ENCODE measurements around the gene CDK1. TPM values are rescaled to one million over a fixed set of nuclear protein-coding genes. Genes with fewer than 3 reads are reported as not detected.

The CDK1 gene
- polyA plus RNA-seq (2012; ENCODE audit: low read depth, missing spikeins) = 54.0 TPM

- TF ChIP-seq PAX5 (IDR thresholded peaks at IDR 0.05; ENCODE audit: insufficient read depth, low read length, severe bottlenecking) (no peak), POU2F2 (IDR thresholded peaks at IDR 0.05; ENCODE audit: low read depth, low read length) (peak; percentile 41; the same call in 1 of the 2 replicates), POLR2A (IDR thresholded peaks at IDR 0.05; ENCODE audit: low read depth, low read length) (peak; percentile 74), TAF1 (IDR thresholded peaks at IDR 0.05; ENCODE audit: low read depth, low read length) (0 out of 2 replicates have a peak, but pooled peaks have one; percentile 36), SPI1 (IDR thresholded peaks at IDR 0.05; ENCODE audit: low read depth, low read length) (peak; percentile 52), POLR2AphosphoS5 (IDR thresholded peaks at IDR 0.05; ENCODE audit: low read depth, low read length) (peak; percentile 55; the same call in 1 of the 2 replicates)
- DNase-seq (ENCODE audit: insufficient read length, low spot score) = peak; percentile 82
- peak; percentile 83 for FAIRE-seq
These were observed at the start of gene CDK1 for GRCh38 chr10:60778214-60778970. Gene CDK1, plus strand, starts transcription at chr10:60778478. Its CDS starts 1,688 bp downstream, at chr10:60780166.

GRCh38 chr10:60729106-60729505 is 49.2 kb upstream of the CDK1 start:
- TF ChIP-seq PAX5 (IDR thresholded peaks at IDR 0.05; ENCODE audit: insufficient read depth, low read length, severe bottlenecking) (no peak), POU2F2 (IDR thresholded peaks at IDR 0.05; ENCODE audit: low read depth, low read length) (no peak), POLR2AphosphoS5 (IDR thresholded peaks at IDR 0.05; ENCODE audit: low read depth, low read length) (no peak), TAF1 (IDR thresholded peaks at IDR 0.05; ENCODE audit: low read depth, low read length) (no peak), POLR2A (IDR thresholded peaks at IDR 0.05; ENCODE audit: low read depth, low read length) (no peak), SPI1 (IDR thresholded peaks at IDR 0.05; ENCODE audit: low read depth, low read length) (no peak)
- FAIRE-seq (no peak), DNase-seq (ENCODE audit: insufficient read length, low spot score) (no peak)

DNA sequence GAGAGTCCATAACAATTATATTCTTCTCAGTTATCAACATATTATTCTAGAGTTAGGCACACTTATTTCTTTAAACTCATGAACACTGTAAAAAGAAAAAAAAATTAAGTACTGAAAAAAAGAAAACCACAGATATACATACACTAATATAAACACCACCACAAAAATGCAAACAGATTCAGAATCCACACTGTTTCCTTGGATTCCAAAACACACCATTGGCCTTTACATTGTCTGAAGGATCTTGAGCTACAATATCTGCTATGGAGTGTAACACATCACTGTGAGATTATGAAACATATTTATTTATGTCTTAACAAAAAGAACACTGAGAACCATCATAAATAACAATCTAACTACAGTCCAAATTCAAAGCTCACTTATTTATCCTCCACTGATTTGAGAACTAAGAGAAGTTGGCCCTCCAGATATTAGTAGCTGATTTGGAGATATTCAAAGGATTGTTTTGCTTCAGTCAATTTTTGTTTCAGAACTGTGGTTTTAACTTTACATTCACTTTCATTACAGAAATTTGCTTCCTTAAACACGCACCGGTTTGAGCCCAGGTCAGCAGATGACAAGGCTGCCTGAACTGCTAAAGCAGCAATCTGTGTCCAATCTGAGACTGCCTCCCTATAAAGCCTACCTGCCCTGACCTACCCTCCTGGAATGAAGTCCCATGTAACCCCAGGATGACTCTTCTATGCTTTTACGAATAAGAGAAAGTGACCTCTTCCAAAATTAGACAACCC is 47.0 kb upstream of the CDK1 start:
- FAIRE-seq (peak; percentile 85), DNase-seq (ENCODE audit: insufficient read length, low spot score) (peak; percentile 30)
- TF ChIP-seq POLR2A (IDR thresholded peaks at IDR 0.05; ENCODE audit: low read depth, low read length) (no peak), POU2F2 (IDR thresholded peaks at IDR 0.05; ENCODE audit: low read depth, low read length) (no peak), POLR2AphosphoS5 (IDR thresholded peaks at IDR 0.05; ENCODE audit: low read depth, low read length) (no peak), SPI1 (IDR thresholded peaks at IDR 0.05; ENCODE audit: low read depth, low read length) (no peak), PAX5 (IDR thresholded peaks at IDR 0.05; ENCODE audit: insufficient read depth, low read length, severe bottlenecking) (no peak), TAF1 (IDR thresholded peaks at IDR 0.05; ENCODE audit: low read depth, low read length) (no peak)

DNA sequence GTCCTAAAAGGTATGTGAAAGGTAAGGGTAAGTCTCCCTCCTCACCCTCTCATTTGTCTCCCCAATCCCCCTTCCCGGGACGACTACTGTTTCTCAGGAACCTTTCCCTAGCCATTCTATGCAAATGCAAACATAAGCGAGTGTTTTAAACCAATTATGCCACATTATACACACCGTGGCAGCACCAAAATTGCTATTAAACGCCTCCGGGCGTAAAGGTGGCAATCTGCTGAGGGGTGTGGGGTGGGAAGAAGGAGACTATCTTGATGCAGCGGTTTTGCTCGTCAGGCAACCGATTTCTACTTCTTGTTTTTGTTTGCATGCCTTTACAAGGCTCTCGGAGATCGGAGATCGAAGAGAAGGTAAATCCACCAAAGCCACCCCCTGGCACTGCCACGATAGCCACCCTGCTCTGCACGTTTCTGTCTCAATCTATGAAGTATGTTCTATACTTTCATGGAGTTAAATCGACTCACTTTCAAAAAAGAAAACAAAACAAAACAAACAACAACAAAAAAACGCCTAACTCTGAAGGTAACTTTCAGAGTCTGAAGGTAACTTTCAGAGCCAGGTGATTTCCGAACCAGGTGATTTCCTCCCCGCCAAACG is 46.0 kb upstream of the CDK1 start:
- DNase-seq (ENCODE audit: insufficient read length, low spot score) (no peak), FAIRE-seq (peak; percentile 66)
- no peak for TF ChIP-seq POLR2AphosphoS5 (IDR thresholded peaks at IDR 0.05; ENCODE audit: low read depth, low read length)

DNA sequence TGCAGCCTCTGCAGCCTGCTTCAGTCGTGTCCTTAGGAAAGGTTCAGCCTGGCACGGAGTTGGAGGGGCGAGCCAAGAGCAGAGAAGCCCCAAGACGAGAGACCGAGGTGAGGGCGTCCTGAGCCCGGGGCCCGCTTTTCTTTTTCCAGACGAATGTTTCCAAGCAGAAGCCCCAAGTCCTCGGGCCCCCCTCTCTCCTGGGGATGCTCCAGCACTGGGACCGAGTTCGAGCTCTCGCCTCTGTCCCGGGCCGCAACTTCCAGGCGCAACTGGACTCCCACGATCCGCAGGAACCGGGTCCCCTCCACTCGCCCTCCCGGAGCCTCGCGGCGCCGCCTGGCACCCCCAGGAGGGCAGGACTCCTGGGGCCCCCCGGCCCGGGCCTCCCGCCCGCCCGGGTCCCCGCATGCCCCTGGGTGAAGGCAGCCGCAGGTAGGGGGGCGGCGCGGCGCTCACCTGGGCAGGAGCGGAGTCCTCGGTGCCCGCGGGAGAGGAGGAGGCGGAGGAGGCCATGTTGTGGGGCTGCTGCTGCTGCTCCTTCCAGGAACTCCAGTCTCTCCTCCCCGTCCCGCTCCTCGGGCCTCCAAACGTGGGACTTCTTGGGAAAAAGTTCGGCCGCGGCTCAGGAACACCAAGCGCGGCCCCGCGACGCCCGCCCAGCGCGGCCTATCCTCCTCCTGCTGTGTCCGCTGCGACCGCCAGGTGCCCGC is 45.3 kb upstream of the CDK1 start:
- no peak for DNase-seq (ENCODE audit: insufficient read length, low spot score)
- no peak for TF ChIP-seq SPI1 (IDR thresholded peaks at IDR 0.05; ENCODE audit: low read depth, low read length)
- TF ChIP-seq POU2F2 (IDR thresholded peaks at IDR 0.05; ENCODE audit: low read depth, low read length) = no peak
- TF ChIP-seq TAF1 (IDR thresholded peaks at IDR 0.05; ENCODE audit: low read depth, low read length) = no peak
- TF ChIP-seq POLR2AphosphoS5 (IDR thresholded peaks at IDR 0.05; ENCODE audit: low read depth, low read length) = no peak
- no peak for TF ChIP-seq PAX5 (IDR thresholded peaks at IDR 0.05; ENCODE audit: insufficient read depth, low read length, severe bottlenecking)
- TF ChIP-seq POLR2A (IDR thresholded peaks at IDR 0.05; ENCODE audit: low read depth, low read length) = no peak
- no peak for FAIRE-seq

DNA sequence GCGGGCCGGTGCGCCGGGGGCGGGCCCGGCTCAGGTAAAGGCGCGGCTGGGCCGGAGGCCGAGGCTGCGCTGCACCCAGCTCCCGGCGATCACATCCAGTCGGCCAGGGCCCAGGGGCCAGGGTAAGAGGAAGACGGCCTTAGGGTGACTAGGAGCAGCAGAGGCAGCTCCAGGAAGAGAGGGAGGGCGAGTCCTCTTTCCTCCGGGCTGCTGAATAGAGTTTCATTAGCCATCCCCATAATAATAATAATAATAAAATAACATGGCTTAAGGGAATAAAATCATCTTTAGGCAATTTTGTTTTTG is 44.8 kb upstream of the CDK1 start:
- TF ChIP-seq POLR2AphosphoS5 (IDR thresholded peaks at IDR 0.05; ENCODE audit: low read depth, low read length) (no peak), PAX5 (IDR thresholded peaks at IDR 0.05; ENCODE audit: insufficient read depth, low read length, severe bottlenecking) (no peak), POLR2A (IDR thresholded peaks at IDR 0.05; ENCODE audit: low read depth, low read length) (no peak), POU2F2 (IDR thresholded peaks at IDR 0.05; ENCODE audit: low read depth, low read length) (no peak), TAF1 (IDR thresholded peaks at IDR 0.05; ENCODE audit: low read depth, low read length) (no peak), SPI1 (IDR thresholded peaks at IDR 0.05; ENCODE audit: low read depth, low read length) (no peak)
- DNase-seq (ENCODE audit: insufficient read length, low spot score) = peak; percentile 42
- FAIRE-seq = peak; percentile 56

DNA sequence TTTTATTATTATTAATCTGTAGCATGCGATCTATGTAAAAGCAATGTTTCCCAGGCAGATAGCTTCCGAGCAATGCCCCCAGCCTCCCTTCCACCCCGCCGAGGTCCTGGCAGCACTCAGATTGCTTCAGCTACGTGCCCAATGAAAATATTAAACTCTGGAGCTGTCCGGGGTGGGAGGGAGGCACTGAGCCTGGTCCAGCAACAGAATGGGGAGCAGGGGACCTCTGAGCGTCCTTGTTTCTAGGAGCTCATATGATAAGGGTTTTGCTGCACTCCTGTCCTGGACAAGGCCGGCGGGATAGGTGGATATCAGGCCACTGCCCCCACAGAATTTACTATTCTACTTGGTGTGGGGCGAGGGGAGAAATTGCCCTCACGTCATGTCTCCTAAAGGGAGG is 44.5 kb upstream of the CDK1 start:
- TF ChIP-seq SPI1 (IDR thresholded peaks at IDR 0.05; ENCODE audit: low read depth, low read length) = no peak
- TF ChIP-seq TAF1 (IDR thresholded peaks at IDR 0.05; ENCODE audit: low read depth, low read length) = no peak
- TF ChIP-seq POLR2AphosphoS5 (IDR thresholded peaks at IDR 0.05; ENCODE audit: low read depth, low read length) = no peak
- TF ChIP-seq POLR2A (IDR thresholded peaks at IDR 0.05; ENCODE audit: low read depth, low read length) = no peak
- TF ChIP-seq PAX5 (IDR thresholded peaks at IDR 0.05; ENCODE audit: insufficient read depth, low read length, severe bottlenecking) = no peak
- no peak for TF ChIP-seq POU2F2 (IDR thresholded peaks at IDR 0.05; ENCODE audit: low read depth, low read length)
- no peak for DNase-seq (ENCODE audit: insufficient read length, low spot score)
- no peak for FAIRE-seq

DNA sequence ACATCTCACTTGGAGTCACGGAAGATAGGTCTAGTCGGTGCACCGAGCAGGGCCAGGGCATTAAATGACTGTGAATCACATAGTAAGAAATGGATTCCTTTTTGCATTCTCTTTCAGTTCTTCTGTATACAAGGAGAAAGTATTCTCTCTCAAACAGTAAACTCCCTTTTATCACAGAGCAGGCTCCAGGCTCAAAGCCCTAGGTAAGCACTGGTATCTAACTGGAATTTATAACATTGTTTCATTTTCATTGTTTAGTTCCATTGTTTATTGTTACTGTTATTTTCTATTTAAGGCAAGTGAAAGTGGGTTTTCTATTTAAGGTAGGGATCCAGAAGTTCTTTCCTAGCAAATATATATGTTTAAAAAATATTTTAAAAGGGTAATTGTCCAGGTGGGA is 44.1 kb upstream of the CDK1 start:
- DNase-seq (ENCODE audit: insufficient read length, low spot score) (no peak), FAIRE-seq (no peak)
- TF ChIP-seq POLR2AphosphoS5 (IDR thresholded peaks at IDR 0.05; ENCODE audit: low read depth, low read length) (no peak), SPI1 (IDR thresholded peaks at IDR 0.05; ENCODE audit: low read depth, low read length) (no peak), PAX5 (IDR thresholded peaks at IDR 0.05; ENCODE audit: insufficient read depth, low read length, severe bottlenecking) (no peak), POU2F2 (IDR thresholded peaks at IDR 0.05; ENCODE audit: low read depth, low read length) (no peak), TAF1 (IDR thresholded peaks at IDR 0.05; ENCODE audit: low read depth, low read length) (no peak), POLR2A (IDR thresholded peaks at IDR 0.05; ENCODE audit: low read depth, low read length) (no peak)

GRCh38 chr10:60735244-60735643 is 43.0 kb upstream of the CDK1 start:
- FAIRE-seq (no peak), DNase-seq (ENCODE audit: insufficient read length, low spot score) (no peak)
- TF ChIP-seq PAX5 (IDR thresholded peaks at IDR 0.05; ENCODE audit: insufficient read depth, low read length, severe bottlenecking) = no peak
- TF ChIP-seq TAF1 (IDR thresholded peaks at IDR 0.05; ENCODE audit: low read depth, low read length) = no peak
- TF ChIP-seq POLR2A (IDR thresholded peaks at IDR 0.05; ENCODE audit: low read depth, low read length) = no peak
- no peak for TF ChIP-seq POU2F2 (IDR thresholded peaks at IDR 0.05; ENCODE audit: low read depth, low read length)
- TF ChIP-seq SPI1 (IDR thresholded peaks at IDR 0.05; ENCODE audit: low read depth, low read length) = no peak
- TF ChIP-seq POLR2AphosphoS5 (IDR thresholded peaks at IDR 0.05; ENCODE audit: low read depth, low read length) = no peak
